Spleen (tissue), 11 donors: ENCODE measurements around the gene ACAT2. TPM values are rescaled to one million over a fixed set of nuclear protein-coding genes. Genes with fewer than 3 reads are reported as not detected.
"Not testable (repeated sequence)": the region's sequence is repeated elsewhere in the genome, so short reads cannot be mapped to it uniquely, and the experiment has no call there.

Source experiments
- DNase-seq: peaks from one replicate; pipeline ENCODE4 v3.0.0-alpha.2; 2020
- H3K27ac ChIP-seq, 8 donors: fragments of 200-600 bp; sonication (generic) in 7 of 8; 1 replicate in 4 of 8; 2 replicates in 4 of 8; pipeline versions ENCODE4 v1.5.0 to v1.8.0; 2016 to 2021; ENCODE audit warnings: inconsistent platforms in 4 of 8, mild to moderate bottlenecking in 4 of 8, moderate library complexity in 1 of 8
- H3K27me3 ChIP-seq, 7 donors: fragments of 200-600 bp; sonication (generic) in 6 of 7; replicated peaks in 1 of 7; 1 replicate in 4 of 7; 2 replicates in 3 of 7; pipeline versions ENCODE4 v1.5.0 to v1.8.0; 2016 to 2021; ENCODE audit warnings: inconsistent platforms in 3 of 7, mild to moderate bottlenecking in 1 of 7
- H3K36me3 ChIP-seq, 6 donors: fragments of 200-600 bp; sonication (generic) in 5 of 6; 1 replicate in 4 of 6; 2 replicates in 2 of 6; pipeline versions ENCODE4 v1.5.0 to v1.8.0; 2016 to 2021; ENCODE audit warnings: inconsistent platforms in 2 of 6
- H3K4me1 ChIP-seq, 6 donors: fragments of 200-600 bp; sonication (generic) in 5 of 6; 1 replicate in 3 of 6; 2 replicates in 3 of 6; pipeline versions ENCODE4 v1.5.0 to v1.8.0; 2016 to 2021; ENCODE audit warnings: inconsistent platforms in 3 of 6
- H3K4me3 ChIP-seq, 8 donors: fragments of 200-600 bp; sonication (generic) in 7 of 8; 1 replicate in 4 of 8; 2 replicates in 4 of 8; pipeline versions ENCODE4 v1.5.0 to v1.8.0; 2016 to 2021; ENCODE audit warnings: inconsistent platforms in 4 of 8, mild to moderate bottlenecking in 4 of 8, moderate library complexity in 2 of 8
- H3K9me3 ChIP-seq, 8 donors: fragments of 200-600 bp; sonication (generic) in 7 of 8; 1 replicate in 4 of 8; 2 replicates in 4 of 8; pipeline versions ENCODE4 v1.5.0 to v1.8.0; 2016 to 2021; ENCODE audit warnings: inconsistent platforms in 4 of 8
- POLR2A ChIP-seq, 3 donors: fragments of 450-650 bp; IDR thresholded peaks; one replicate each; pipeline ENCODE4 v1.5.1; 2017; ENCODE audit warnings: antibody characterized with exemption in 3 of 3, mild to moderate bottlenecking in 1 of 3
- POLR2AphosphoS5 ChIP-seq, 3 donors: sonication (generic); formaldehyde crosslinking; IDR thresholded peaks; one replicate each; pipeline ENCODE4 v1.5.1; 2017; ENCODE audit warnings: antibody characterized with exemption in 3 of 3
- WGBS, 5 donors: extraction: QIAGEN DNeasy Blood & Tissue Kit in 3 of 5; methylation state at CpG; one replicate each; pipeline versions ENCODE4 v1.1.5 to v1.1.7; 2013 to 2018; 5-methylcytosine and 5-hydroxymethylcytosine counted together
- intact Hi-C: fragments of 100-400 bp; cut with DNase I; formaldehyde crosslinking; loops from one replicate; pipeline ENCODE4 v1.15.0; 2023; ENCODE audit warnings: low total_unique reads
- polyA plus RNA-seq, 3 donors: library from polyadenylated mRNA; stranded (reverse); fragments of 200-250 nt; gene quantifications; one replicate each; pipeline ENCODE4 v1.2.1, GENCODE V29; 2013
- total RNA-seq, 7 donors: library from RNA; depleted of rRNA in 3 of 7; stranded (reverse); fragments of >200 nt in 3 of 7; fragmentation: NEBNext Ultra II Directional in 4 of 7; extraction: Animal tissue kit (Norgen Biotek cat#: 25700) in 4 of 7; gene quantifications; one replicate each; pipeline versions ENCODE4 v1.1.0 to v1.2.1, GENCODE V29; 2016 to 2021
- TF ChIP-seq, protein P1 (sequence below), 11 experiments: fragments of 200-600 bp in 7 of 11; fragments of 450-650 bp in 4 of 11; sonication (generic) in 4 of 11; IDR thresholded peaks in 8 of 11; conservative IDR thresholded peaks in 3 of 11; 1 replicate in 7 of 11; 2 replicates in 4 of 11; pipeline versions ENCODE4 v1.4.0 to v1.8.0; 2016 to 2021; ENCODE audit warnings: antibody characterized with exemption in 11 of 11, inconsistent platforms in 4 of 11, mild to moderate bottlenecking in 1 of 11
- donor health status: healthy with polysubstance abuse.
- donor health status: DM: no; HTN: no; CAD: no; lungs with moderate emphysema.
- donor health status: DM: no; HTN: no; CAD: no.
- donor health status: Bipolar disorder and iron deficiency.
- donor health status: healthy.
- donor health status: DM: no; HTN: no; CAD: no.
- donor health status: DM: yes; HTN: yes; CAD: no.

ACAT2 gene
- total and polyA plus RNA-seq, 10 donors = 6.0 to 17.4 (median 13.9) TPM

DNA sequence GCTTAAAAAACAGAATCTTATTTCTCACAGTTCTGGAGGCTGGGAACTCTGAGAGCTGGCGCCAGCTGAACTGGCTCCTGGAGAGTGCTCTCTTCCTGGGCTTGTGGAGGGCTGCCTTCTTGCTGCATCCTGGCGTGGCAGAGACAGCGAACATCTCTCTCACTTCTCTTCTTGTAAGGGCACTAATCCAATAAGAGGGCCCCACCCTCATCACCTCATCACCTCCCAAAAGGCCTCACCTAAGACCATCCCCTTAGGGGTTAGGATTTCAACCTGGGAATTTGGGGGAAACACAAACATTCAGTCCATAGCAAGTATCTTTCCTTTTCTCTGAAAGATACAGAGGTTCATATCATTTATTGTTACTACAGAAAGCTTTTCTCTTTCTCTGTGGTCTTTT is 62.1 kb downstream of the ACAT2 start:
- no peak overlapping the region for H3K27ac ChIP-seq
- H3K36me3 ChIP-seq = no peaks in the 10 kb centered on the region
- intact Hi-C loops = no loop called here
- H3K27me3 ChIP-seq = peaks cover 0 to 7% (median 0%) of the 10 kb centered on the region in 7 donors
- no peak overlapping the region for H3K4me3 ChIP-seq
- DNase-seq = no peak
- H3K9me3 ChIP-seq = no peaks in the 10 kb centered on the region
- TF ChIP-seq POLR2AphosphoS5 (IDR thresholded peaks at IDR 0.05) (no peak), POLR2A (IDR thresholded peaks at IDR 0.05) (no peak)
- TF ChIP-seq, protein P1, sequence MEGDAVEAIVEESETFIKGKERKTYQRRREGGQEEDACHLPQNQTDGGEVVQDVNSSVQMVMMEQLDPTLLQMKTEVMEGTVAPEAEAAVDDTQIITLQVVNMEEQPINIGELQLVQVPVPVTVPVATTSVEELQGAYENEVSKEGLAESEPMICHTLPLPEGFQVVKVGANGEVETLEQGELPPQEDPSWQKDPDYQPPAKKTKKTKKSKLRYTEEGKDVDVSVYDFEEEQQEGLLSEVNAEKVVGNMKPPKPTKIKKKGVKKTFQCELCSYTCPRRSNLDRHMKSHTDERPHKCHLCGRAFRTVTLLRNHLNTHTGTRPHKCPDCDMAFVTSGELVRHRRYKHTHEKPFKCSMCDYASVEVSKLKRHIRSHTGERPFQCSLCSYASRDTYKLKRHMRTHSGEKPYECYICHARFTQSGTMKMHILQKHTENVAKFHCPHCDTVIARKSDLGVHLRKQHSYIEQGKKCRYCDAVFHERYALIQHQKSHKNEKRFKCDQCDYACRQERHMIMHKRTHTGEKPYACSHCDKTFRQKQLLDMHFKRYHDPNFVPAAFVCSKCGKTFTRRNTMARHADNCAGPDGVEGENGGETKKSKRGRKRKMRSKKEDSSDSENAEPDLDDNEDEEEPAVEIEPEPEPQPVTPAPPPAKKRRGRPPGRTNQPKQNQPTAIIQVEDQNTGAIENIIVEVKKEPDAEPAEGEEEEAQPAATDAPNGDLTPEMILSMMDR (IDR thresholded peaks at IDR 0.05 in 8 of 11, conservative IDR thresholded peaks at IDR 0.05 in 3 of 11) = no peak
- 88 to 93% (median 89%) methylated on average over 3 of the region's 3 CpGs for WGBS, 5 donors
- H3K4me1 ChIP-seq = peaks cover 0 to 22% (median 14%) of the 10 kb centered on the region in 6 donors

DNA sequence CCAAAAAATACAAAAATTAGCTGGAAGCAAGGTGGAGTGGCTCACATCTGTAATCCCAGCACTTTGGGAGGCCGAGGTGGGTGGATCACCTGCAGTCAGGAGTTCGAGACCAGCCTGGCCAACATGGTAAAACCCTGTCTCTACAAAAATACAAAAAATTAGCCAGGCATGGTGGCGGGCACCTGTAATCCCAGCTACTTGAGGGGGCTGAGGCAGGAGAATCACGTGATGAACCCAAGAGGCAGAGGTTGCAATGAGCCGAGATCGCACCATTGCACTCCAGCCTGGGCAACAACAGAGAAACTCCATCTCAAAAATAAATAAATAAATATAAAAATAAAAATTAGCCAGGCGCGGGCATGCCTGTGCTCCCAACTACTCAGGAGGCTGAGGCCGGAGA is 62.8 kb downstream of the ACAT2 start:
- H3K4me3 ChIP-seq, H3K36me3 ChIP-seq, DNase-seq, H3K27ac ChIP-seq, intact Hi-C loops, H3K9me3 ChIP-seq, H3K27me3 ChIP-seq: not testable (repeated sequence)
- H3K4me1 ChIP-seq = peaks cover 0 to 24% (median 16%) of the 10 kb centered on the region in 6 donors
- WGBS, 5 donors = 91 to 97% (median 96%) methylated on average over 9 of the region's 9 CpGs

DNA sequence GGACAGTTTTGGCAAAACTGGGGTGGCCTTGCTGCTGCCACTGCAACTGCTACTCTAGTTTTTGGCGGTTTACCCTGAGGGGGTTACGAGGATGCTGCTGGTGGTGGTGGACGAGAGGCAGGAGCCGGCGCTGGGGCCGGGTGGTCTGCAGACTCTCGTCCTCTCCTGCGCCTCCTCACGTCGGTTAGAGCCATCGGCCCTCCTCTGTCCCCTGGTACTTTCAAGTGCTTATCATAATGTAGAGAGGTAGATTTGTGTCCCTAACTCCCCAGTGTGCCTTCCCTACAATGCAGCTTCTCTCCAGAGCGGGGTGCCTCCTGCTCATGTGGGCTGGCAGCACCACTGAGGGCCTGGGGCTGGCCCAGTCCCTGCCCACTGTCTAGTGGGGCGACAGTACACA is 64.2 kb downstream of the ACAT2 start:
- TF ChIP-seq POLR2A (IDR thresholded peaks at IDR 0.05) (no peak), POLR2AphosphoS5 (IDR thresholded peaks at IDR 0.05) (no peak)
- TF ChIP-seq, protein P1 (IDR thresholded peaks at IDR 0.05 in 8 of 11, conservative IDR thresholded peaks at IDR 0.05 in 3 of 11) = no peak
- Histone ChIP-seq H3K27ac (no peak overlapping the region), H3K4me3 (no peak overlapping the region), H3K9me3 (no peaks in the 10 kb centered on the region), H3K36me3 (no peaks in the 10 kb centered on the region), H3K27me3 (peaks cover 0 to 4% (median 0%) of the 10 kb centered on the region in 7 donors), H3K4me1 (peaks cover 0 to 16% (median 9%) of the 10 kb centered on the region in 6 donors)
- no peak for DNase-seq
- intact Hi-C loops = no loop called here
- WGBS, 5 donors = 91 to 96% (median 95%) methylated on average over 13 of the region's 13 CpGs

DNA sequence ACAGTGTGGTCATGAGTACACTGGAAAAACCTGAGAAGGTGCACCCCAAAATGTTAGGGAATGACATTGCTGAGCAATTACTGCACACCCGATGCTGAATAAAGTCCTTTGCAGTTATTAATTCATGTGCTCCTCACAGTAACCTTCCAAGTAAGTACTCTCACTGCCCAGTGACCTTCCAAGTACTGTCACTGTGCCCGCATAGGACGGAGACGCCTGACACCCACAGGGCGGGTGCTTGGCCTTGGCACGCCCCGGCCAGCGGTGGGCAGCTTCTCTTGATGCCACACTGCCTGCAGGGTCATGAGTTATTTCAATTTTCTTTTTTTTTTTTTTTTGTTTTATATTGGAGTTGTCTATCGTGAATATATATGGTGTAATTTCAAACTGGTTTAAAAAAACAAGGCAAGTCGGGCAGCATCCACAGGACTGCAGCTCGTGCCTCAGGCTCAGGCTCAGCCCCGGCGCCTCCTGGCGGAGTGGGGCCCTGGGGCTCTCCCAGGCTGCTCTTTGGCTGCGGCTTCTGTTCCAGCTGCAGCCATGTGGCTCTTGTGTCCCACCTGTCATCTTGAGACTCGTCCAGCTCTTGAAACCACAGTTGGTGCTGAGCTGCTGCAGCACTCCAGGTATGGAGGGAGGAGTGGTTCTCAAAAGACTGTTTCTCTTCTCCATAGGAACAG is 65.3 kb downstream of the ACAT2 start:
- Histone ChIP-seq H3K4me1 (peaks cover 0 to 12% (median 7%) of the 10 kb centered on the region in 6 donors), H3K36me3 (no peaks in the 10 kb centered on the region), H3K27me3 (peaks cover 0 to under 1% (median 0%) of the 10 kb centered on the region in 7 donors), H3K4me3 (no peak overlapping the region), H3K9me3 (no peaks in the 10 kb centered on the region), H3K27ac (no peak overlapping the region)
- 89 to 92% (median 91%) methylated on average over 16 of the region's 16 CpGs for WGBS, 5 donors
- TF ChIP-seq POLR2A (IDR thresholded peaks at IDR 0.05) = no peak
- TF ChIP-seq POLR2AphosphoS5 (IDR thresholded peaks at IDR 0.05) = no peak
- TF ChIP-seq, protein P1 (IDR thresholded peaks at IDR 0.05 in 8 of 11, conservative IDR thresholded peaks at IDR 0.05 in 3 of 11) = no peak
- intact Hi-C loops = no loop called here
- no peak for DNase-seq
